Stimulated activated naive CD8-positive, alpha-beta T cell treated with anti-CD3 and anti-CD28 coated beads, Interleukin-15, amount 100 ng/mL, for 72 hours (primary cell): ENCODE measurements around the gene EPHB4.
"Not testable (repeated sequence)": the region's sequence is repeated elsewhere in the genome, so short reads cannot be mapped to it uniquely, and the experiment has no call there.

Experiments
- ATAC-seq: fragments of 150-1000 bp; cut with Tn5 transposase; 2 replicates; pipeline ENCODE4 v1.10.0; 2021; ENCODE audit warnings: mild to moderate bottlenecking, moderate library complexity
- DNase-seq, 2 donors: peaks; one replicate each; pipeline ENCODE4 v3.0.0; 2021 to 2022
- H3K27ac Mint-ChIP-seq, 2 donors: one replicate each; pipeline ENCODE4 v1.8.0; 2022; ENCODE audit warnings: mild to moderate bottlenecking in 2 of 2, mixed read lengths in 2 of 2, moderate library complexity in 2 of 2
- H3K27me3 Mint-ChIP-seq: one replicate; pipeline ENCODE4 v1.8.0; 2022; ENCODE audit warnings: mixed read lengths
- H3K4me1 Mint-ChIP-seq: one replicate; pipeline ENCODE4 v1.8.0; 2022; ENCODE audit warnings: mild to moderate bottlenecking, mixed read lengths
- H3K4me3 Mint-ChIP-seq, 2 donors: one replicate each; pipeline ENCODE4 v1.8.0; 2022; ENCODE audit warnings: mild to moderate bottlenecking in 2 of 2, mixed read lengths in 2 of 2, moderate library complexity in 1 of 2
- H3K9me3 Mint-ChIP-seq, 2 donors: one replicate each; pipeline ENCODE4 v1.8.0; 2022; ENCODE audit warnings: mixed read lengths in 2 of 2

The EPHB4 gene

DNA sequence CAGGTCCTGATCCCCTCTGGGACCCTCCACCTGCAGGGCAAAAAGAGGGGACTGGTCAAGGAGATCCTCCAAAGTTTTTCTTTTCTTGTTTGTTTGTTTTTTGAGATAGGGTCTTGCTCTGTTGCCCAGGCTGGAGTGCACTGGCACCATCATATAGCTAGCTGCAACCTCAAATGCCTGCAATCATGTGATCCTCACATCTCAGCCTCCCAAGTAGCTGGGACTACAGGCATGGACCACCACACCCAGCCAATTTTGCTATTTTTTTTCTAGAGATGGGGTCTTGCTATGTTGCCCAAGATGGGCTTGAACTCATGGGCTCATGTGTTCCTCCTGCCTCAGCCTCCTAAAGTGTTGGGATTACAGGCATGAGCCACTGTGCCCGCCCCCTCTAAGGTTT, 41.0 kb downstream of the EPHB4 start:
- peaks cover 0 to 11% of the 10 kb centered on the region in 2 donors for H3K9me3 Mint-ChIP-seq
- DNase-seq (no peak), ATAC-seq (no peak)
- peak overlapping the region in 1 of 2 donors; percentile 86 for H3K27ac Mint-ChIP-seq
- H3K4me3 Mint-ChIP-seq, result peak overlapping the region in 1 of 2 donors; percentile 33
- H3K27me3 Mint-ChIP-seq, result peaks cover 37% of the 10 kb centered on the region
- peaks cover 7% of the 10 kb centered on the region for H3K4me1 Mint-ChIP-seq

GRCh38 chr7:100785878-100786277, 41.4 kb downstream of the EPHB4 start:
- peak in 1 of 2 donors; percentile 52 for DNase-seq
- Mint-ChIP-seq H3K27me3 (peaks cover 37% of the 10 kb centered on the region), H3K27ac (peak overlapping the region in 1 of 2 donors; percentile 91), H3K4me3 (peak overlapping the region; percentile 80 to 85), H3K4me1 (peaks cover 7% of the 10 kb centered on the region), H3K9me3 (peaks cover 0 to 11% of the 10 kb centered on the region in 2 donors)
- ATAC-seq, result peak; percentile 93

DNA sequence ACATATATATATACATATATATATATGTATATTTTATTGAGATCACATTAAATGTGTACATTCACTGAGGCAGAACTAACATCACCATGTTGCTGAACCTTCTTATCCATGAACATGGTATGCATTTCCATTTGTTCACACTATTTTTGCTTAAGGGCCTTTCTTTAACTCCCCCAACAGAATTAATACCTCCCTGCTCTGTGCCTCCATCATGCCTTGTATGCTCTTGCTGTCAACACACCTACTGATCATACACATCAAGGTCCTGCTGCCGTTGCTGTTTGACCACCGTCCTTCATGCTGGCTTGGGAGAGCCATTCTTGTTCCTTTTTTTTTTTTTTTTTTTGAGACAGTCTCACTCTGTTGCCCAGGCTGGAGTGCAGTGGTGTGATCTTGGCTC, 43.5 kb downstream of the EPHB4 start:
- H3K9me3 Mint-ChIP-seq, result peaks cover 0 to 11% of the 10 kb centered on the region in 2 donors
- no peak overlapping the region for H3K27ac Mint-ChIP-seq
- no peak for ATAC-seq
- no peak for DNase-seq
- peaks cover 7% of the 10 kb centered on the region for H3K4me1 Mint-ChIP-seq
- peaks cover 30% of the 10 kb centered on the region for H3K27me3 Mint-ChIP-seq
- H3K4me3 Mint-ChIP-seq, result no peak overlapping the region

DNA sequence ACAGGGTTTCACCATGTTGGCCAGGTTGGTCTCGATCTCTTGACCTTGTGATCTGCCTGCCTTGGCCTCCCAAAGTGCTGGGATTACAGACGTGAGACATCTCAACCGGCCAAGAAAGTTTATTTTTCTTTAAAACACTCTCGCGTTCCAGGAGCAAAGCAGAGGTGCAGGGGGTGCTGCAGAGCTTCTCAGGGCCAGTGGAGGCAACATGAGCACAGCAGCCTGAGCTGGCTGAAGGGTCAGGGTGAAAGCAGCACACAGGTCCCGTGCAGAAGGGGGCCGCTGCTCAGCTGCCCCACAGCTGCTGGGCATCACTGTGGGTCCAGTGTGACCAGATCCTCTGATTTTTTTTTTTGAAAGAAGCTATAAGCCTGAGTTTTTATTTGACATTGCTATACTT, 46.1 kb downstream of the EPHB4 start:
- ATAC-seq (no peak), DNase-seq (no peak)
- Mint-ChIP-seq H3K4me1 (peaks cover 7% of the 10 kb centered on the region), H3K9me3 (peaks cover 0 to 11% of the 10 kb centered on the region in 2 donors), H3K4me3 (no peak overlapping the region), H3K27me3 (peaks cover 28% of the 10 kb centered on the region), H3K27ac (no peak overlapping the region)

- Mint-ChIP-seq H3K9me3 (peaks cover 0 to 6% of the 10 kb centered on the region in 2 donors), H3K4me3 (no peak overlapping the region), H3K4me1 (no peaks in the 10 kb centered on the region), H3K27me3 (peaks cover 24% of the 10 kb centered on the region), H3K27ac (no peak overlapping the region)
- ATAC-seq, result no peak
- DNase-seq, result no peak
Observed at GRCh38 chr7:100779359-100779758, 48.0 kb downstream of the EPHB4 start.

DNA sequence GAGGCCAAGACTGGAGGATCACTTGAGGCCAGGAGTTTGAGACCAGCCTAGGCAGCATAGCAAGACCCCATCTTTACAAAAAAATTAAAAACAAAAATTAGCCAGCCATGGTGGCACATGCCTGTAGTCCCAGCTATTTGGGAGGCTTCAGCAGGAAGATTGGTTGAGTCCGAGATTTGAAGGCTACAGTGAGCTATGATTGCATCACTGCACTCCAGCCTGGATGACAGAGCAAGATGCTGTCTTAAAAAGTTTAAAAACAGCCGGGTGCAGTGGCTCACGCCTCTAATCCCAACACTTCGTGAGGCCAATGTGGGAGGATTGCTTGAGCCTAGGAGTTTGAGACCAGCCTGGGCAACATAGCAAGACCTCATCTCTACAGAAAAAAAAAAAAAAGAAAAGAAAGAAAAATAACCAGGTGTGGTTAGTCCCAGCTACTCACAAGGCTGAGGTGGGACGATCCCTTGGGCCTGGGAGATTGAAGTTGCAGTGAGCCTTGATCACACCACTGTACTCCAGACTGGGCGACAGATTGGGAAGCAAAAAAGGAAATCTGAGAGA, 49.2 kb downstream of the EPHB4 start:
- Mint-ChIP-seq H3K4me3 (no peak overlapping the region), H3K9me3 (no peaks in the 10 kb centered on the region), H3K27me3 (peaks cover 22% of the 10 kb centered on the region), H3K4me1 (no peaks in the 10 kb centered on the region), H3K27ac (peak overlapping the region in 1 of 2 donors; percentile 28)
- DNase-seq, result no peak
- no peak for ATAC-seq

DNA sequence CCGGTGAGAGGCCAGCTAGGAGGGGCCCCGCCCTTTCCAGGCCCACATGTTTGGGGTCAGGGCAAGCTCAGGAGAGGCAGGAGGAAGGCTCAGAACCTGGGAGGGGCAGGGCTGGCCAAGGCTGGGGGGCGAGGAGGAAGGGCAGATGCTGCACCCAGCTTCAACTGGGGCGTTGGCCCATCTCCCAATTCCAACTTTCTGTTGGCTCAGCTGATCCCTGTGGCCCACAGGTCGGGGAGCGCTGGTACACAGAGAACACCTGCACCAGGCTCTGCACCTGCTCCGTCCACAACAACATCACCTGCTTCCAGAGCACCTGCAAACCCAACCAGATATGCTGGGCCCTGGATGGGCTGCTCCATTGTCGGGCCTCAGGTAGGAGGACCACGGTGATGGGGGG, 53.8 kb downstream of the EPHB4 start:
- no peak for DNase-seq
- no peak for ATAC-seq
- Mint-ChIP-seq H3K9me3 (no peaks in the 10 kb centered on the region), H3K4me3 (no peak overlapping the region), H3K27me3 (peaks cover 33% of the 10 kb centered on the region), H3K27ac (no peak overlapping the region), H3K4me1 (no peaks in the 10 kb centered on the region)

- H3K27me3 Mint-ChIP-seq, result peaks cover 21% of the 10 kb centered on the region
- no peak for ATAC-seq
Observed at GRCh38 chr7:100768784-100769183, 58.5 kb downstream of the EPHB4 start.

GRCh38 chr7:100765250-100765649, 62.1 kb downstream of the EPHB4 start:
- H3K27me3 Mint-ChIP-seq, result peaks cover 21% of the 10 kb centered on the region
- DNase-seq (no peak), ATAC-seq (no peak)
- H3K4me1 Mint-ChIP-seq, result no peaks in the 10 kb centered on the region
- H3K27ac Mint-ChIP-seq, result no peak overlapping the region
- no peaks in the 10 kb centered on the region for H3K9me3 Mint-ChIP-seq
- H3K4me3 Mint-ChIP-seq, result no peak overlapping the region

More at GRCh38 chr7:100768784-100769183, 58.5 kb downstream of the EPHB4 start:
- Mint-ChIP-seq H3K4me3 (no peak overlapping the region), H3K4me1 (no peaks in the 10 kb centered on the region), H3K9me3 (no peaks in the 10 kb centered on the region), H3K27ac (no peak overlapping the region)
- no peak for DNase-seq

GRCh38 chr7:100764841-100765240, 62.5 kb downstream of the EPHB4 start:
- no peak for ATAC-seq
- no peaks in the 10 kb centered on the region for H3K4me1 Mint-ChIP-seq
- H3K9me3 Mint-ChIP-seq, result no peaks in the 10 kb centered on the region
- H3K27me3 Mint-ChIP-seq, result peaks cover 21% of the 10 kb centered on the region
- H3K4me3 Mint-ChIP-seq, result no peak overlapping the region
- no peak overlapping the region for H3K27ac Mint-ChIP-seq
- no peak for DNase-seq

GRCh38 chr7:100763556-100764140, 63.7 kb downstream of the EPHB4 start:
- H3K4me3 Mint-ChIP-seq, result no peak overlapping the region
- H3K27ac Mint-ChIP-seq, result no peak overlapping the region
- no peaks in the 10 kb centered on the region for H3K4me1 Mint-ChIP-seq
- DNase-seq (no peak), ATAC-seq (no peak)
- peaks cover 9% of the 10 kb centered on the region for H3K27me3 Mint-ChIP-seq
- H3K9me3 Mint-ChIP-seq, result no peaks in the 10 kb centered on the region

- not testable (repeated sequence) for ATAC-seq, H3K4me3 Mint-ChIP-seq, H3K27me3 Mint-ChIP-seq, H3K4me1 Mint-ChIP-seq, H3K27ac Mint-ChIP-seq, H3K9me3 Mint-ChIP-seq, DNase-seq
Observed at GRCh38 chr7:100762841-100763240, 64.5 kb downstream of the EPHB4 start.

GRCh38 chr7:100759357-100760171, 67.8 kb downstream of the EPHB4 start:
- Mint-ChIP-seq H3K9me3 (no peaks in the 10 kb centered on the region), H3K4me1 (no peaks in the 10 kb centered on the region), H3K27me3 (no peaks in the 10 kb centered on the region), H3K4me3 (no peak overlapping the region), H3K27ac (no peak overlapping the region)
- DNase-seq (no peak), ATAC-seq (no peak)

- H3K27ac Mint-ChIP-seq, result no peak overlapping the region
- H3K9me3 Mint-ChIP-seq, result peaks cover 0 to 10% of the 10 kb centered on the region in 2 donors
- no peak for ATAC-seq
- no peak overlapping the region for H3K4me3 Mint-ChIP-seq
- H3K27me3 Mint-ChIP-seq, result peaks cover 33% of the 10 kb centered on the region
- no peak for DNase-seq
- H3K4me1 Mint-ChIP-seq, result no peaks in the 10 kb centered on the region
Observed at GRCh38 chr7:100753750-100754149, 73.6 kb downstream of the EPHB4 start.

- DNase-seq (no peak), ATAC-seq (peak; percentile 62)
- H3K9me3 Mint-ChIP-seq, result peaks cover 0 to 10% of the 10 kb centered on the region in 2 donors
- peak overlapping the region in 1 of 2 donors; percentile 95 for H3K27ac Mint-ChIP-seq
- no peaks in the 10 kb centered on the region for H3K4me1 Mint-ChIP-seq
- peaks cover 40% of the 10 kb centered on the region for H3K27me3 Mint-ChIP-seq
- no peak overlapping the region for H3K4me3 Mint-ChIP-seq
Observed at GRCh38 chr7:100752994-100753393, 74.3 kb downstream of the EPHB4 start.
